PC-3 (cell line): ENCODE results near the gene DNAJC4. TPM values are rescaled to one million over a fixed set of nuclear protein-coding genes. Genes with fewer than 3 reads are reported as not detected.

ENCODE experiments used
- ATAC-seq: fragments of 200-7000 bp; cut with Tn5 transposase; 2 replicates; pipeline ENCODE4 v1.9.1; 2020; ENCODE audit warnings: mild to moderate bottlenecking, moderate library complexity
- BruUV-seq: library from RNA; stranded (reverse); fragments of 400-500 nt; replicated peaks from 2 replicates; lab custom pipeline; 2021; lab: Mats Ljungman, UMichigan
- CTCF ChIA-PET: fragments of 300-600 bp; sonication (Branson Sonifier 250); formaldehyde crosslinking; loops from one replicate; lab custom pipeline; 2022; ENCODE audit warnings: antibody characterized with exemption; lab: Charles Lee
- POLR2A ChIA-PET: fragments of 300-600 bp; sonication (Branson Sonifier 250); formaldehyde crosslinking; loops from one replicate; lab custom pipeline; 2022; ENCODE audit warnings: antibody characterized with exemption; ENCODE audit not compliant: unreplicated experiment; lab: Charles Lee
- DNase-seq: peaks from one replicate; pipeline ENCODE4 v3.0.0-alpha.2; 2015
- H2AFZ ChIP-seq: fragments of 300-600 bp; sonication (generic); 2 replicates; pipeline ENCODE4 v1.6.0; 2016; ENCODE audit warnings: antibody characterized with exemption, low read length
- H3F3A ChIP-seq: fragments of 300-600 bp; sonication (generic); one replicate; pipeline ENCODE4 v1.6.0; 2017; ENCODE audit warnings: antibody characterized with exemption, low read length, control low read depth, mild to moderate bottlenecking; ENCODE audit not compliant: unreplicated experiment
- H3K27ac ChIP-seq: fragments of 300-600 bp; sonication (generic); 2 replicates; pipeline ENCODE4 v1.5.1; 2016; ENCODE audit warnings: mild to moderate bottlenecking, low read length
- H3K27me3 ChIP-seq: fragments of 300-600 bp; sonication (generic); 2 replicates; pipeline ENCODE4 v1.6.1; 2016; ENCODE audit warnings: low read length, mixed read lengths
- H3K36me3 ChIP-seq: fragments of 300-600 bp; sonication (generic); 2 replicates; pipeline ENCODE4 v1.6.1; 2016; ENCODE audit warnings: low read depth, mixed run types, low read length, mixed read lengths
- H3K4me1 ChIP-seq: fragments of 300-600 bp; sonication (generic); 2 replicates; pipeline ENCODE4 v1.5.1; 2016; ENCODE audit warnings: low read length; ENCODE audit not compliant: insufficient read depth
- H3K4me2 ChIP-seq: fragments of 300-600 bp; sonication (generic); 2 replicates; pipeline ENCODE4 v1.6.0; 2016; ENCODE audit warnings: low read length
- H3K4me3 ChIP-seq: fragments of 300-600 bp; sonication (generic); 2 replicates; pipeline ENCODE4 v1.5.1; 2016; ENCODE audit warnings: mild to moderate bottlenecking, low read length, mixed read lengths
- H3K79me2 ChIP-seq: fragments of 300-600 bp; sonication (generic); 2 replicates; pipeline ENCODE4 v1.6.1; 2017; ENCODE audit warnings: low read length, mixed read lengths
- H3K9ac ChIP-seq: fragments of 300-600 bp; sonication (generic); 2 replicates; pipeline ENCODE4 v1.6.0; 2016; ENCODE audit warnings: mild to moderate bottlenecking, low read length
- H3K9me2 ChIP-seq: fragments of 300-600 bp; sonication (generic); replicated peaks from 2 replicates; pipeline ENCODE4 v1.6.1; 2016; ENCODE audit warnings: mixed run types, low read length, mixed read lengths
- H3K9me3 ChIP-seq: fragments of 300-600 bp; sonication (generic); 2 replicates; pipeline ENCODE4 v1.6.1; 2016; ENCODE audit warnings: low read length, mixed read lengths
- H4K20me1 ChIP-seq: fragments of 300-600 bp; sonication (generic); 2 replicates; pipeline ENCODE4 v1.6.1; 2016; ENCODE audit warnings: low read length, mixed read lengths
- EZH2 ChIP-seq: fragments of 300-600 bp; sonication (generic); IDR thresholded peaks from one replicate; pipeline ENCODE4 v1.6.1; 2017; ENCODE audit warnings: antibody characterized with exemption, mild to moderate bottlenecking, low read length; ENCODE audit not compliant: unreplicated experiment
- EZH2phosphoT487 ChIP-seq: fragments of 300-600 bp; sonication (generic); IDR thresholded peaks from 2 replicates; pipeline ENCODE4 v1.6.1; 2018; ENCODE audit warnings: mild to moderate bottlenecking, antibody characterized with exemption, low read length, borderline replicate concordance
- intact Hi-C: fragments of 100-400 bp; cut with micrococcal nuclease; formaldehyde crosslinking; loops from 2 replicates; pipeline ENCODE4 v1.9.0; 2023
- total RNA-seq: library from RNA; depleted of rRNA; stranded (reverse); fragments of >200 nt; gene quantifications from 2 replicates; pipeline ENCODE4 v1.2.3, GENCODE V29; 2014
- TF ChIP-seq, protein P1 (sequence below): fragments of 300-600 bp; sonication (generic); conservative IDR thresholded peaks from 2 replicates; pipeline ENCODE4 v1.5.1; 2017; ENCODE audit warnings: antibody characterized with exemption, low read depth, mild to moderate bottlenecking, low read length

DNAJC4 gene
- total RNA-seq, 1 experiment from 2014 or later, result 25.4 TPM

DNA sequence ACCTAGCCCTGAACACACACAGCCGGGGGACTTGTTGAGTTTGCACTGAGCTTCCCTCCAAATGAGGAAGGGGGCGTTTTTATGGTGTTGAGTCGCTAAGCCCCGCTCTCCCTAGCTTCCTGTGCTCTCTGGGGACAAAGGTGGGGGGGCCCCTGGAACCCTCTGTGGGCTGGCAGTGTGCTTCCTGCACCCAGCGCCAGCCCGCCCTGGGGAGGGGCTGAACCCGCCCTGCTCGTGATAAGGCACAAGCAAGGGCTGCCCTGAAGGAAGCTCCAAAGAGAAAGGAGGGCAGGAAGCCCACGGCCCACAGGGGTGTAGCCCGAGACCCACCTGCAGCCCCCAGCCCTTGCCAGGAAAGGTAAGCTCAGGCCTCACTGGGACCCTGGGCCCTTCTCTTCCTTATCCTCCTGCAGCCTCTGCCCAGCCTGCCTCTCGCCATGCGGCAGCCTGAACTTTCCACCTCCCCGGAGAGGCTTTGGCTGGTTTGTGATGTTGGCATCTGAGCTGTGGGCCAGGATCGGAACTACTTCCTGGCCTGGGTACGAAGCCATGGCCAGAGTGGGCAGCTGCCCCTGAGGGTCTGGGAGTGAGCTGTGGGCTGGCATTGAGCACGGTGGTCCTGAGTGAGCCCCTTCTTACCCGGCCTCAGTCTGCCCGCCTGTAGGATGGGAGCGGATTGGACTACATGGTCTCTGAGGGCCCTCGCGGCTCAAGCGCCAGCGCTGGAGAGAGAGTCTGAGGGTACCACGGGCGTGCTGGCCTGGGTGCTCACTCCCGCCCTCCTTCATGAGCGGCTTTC, 23.7 kb upstream of the DNAJC4 start, which contains the start of gene FERMT3:
Gene FERMT3 (plus strand): TSS at position 265 of the 799 bp plus-strand sequence. CDS start 644 bp downstream, outside the sequence.
- H3K9ac ChIP-seq, result no peak within 1 kb of the TSS
- DNase-seq, result no peak
- H3K4me1 ChIP-seq, result 0 out of 2 replicates have a peak, but pooled peaks cover 3% of the 10 kb centered on the region
- H3K27ac ChIP-seq, result no peak within 1 kb of the TSS
- no peak for TF ChIP-seq EZH2
- TF ChIP-seq EZH2phosphoT487, result no peak
- TF ChIP-seq, protein P1, sequence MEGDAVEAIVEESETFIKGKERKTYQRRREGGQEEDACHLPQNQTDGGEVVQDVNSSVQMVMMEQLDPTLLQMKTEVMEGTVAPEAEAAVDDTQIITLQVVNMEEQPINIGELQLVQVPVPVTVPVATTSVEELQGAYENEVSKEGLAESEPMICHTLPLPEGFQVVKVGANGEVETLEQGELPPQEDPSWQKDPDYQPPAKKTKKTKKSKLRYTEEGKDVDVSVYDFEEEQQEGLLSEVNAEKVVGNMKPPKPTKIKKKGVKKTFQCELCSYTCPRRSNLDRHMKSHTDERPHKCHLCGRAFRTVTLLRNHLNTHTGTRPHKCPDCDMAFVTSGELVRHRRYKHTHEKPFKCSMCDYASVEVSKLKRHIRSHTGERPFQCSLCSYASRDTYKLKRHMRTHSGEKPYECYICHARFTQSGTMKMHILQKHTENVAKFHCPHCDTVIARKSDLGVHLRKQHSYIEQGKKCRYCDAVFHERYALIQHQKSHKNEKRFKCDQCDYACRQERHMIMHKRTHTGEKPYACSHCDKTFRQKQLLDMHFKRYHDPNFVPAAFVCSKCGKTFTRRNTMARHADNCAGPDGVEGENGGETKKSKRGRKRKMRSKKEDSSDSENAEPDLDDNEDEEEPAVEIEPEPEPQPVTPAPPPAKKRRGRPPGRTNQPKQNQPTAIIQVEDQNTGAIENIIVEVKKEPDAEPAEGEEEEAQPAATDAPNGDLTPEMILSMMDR, result no peak
- intact Hi-C loops, result no loop called here
- POLR2A ChIA-PET, result no interaction called here
- CTCF ChIA-PET, result interaction anchor here (0.7 kb wide), 1 partner anchor 45 kb away, joined by 7 read pairs; no protein-coding TSS in a partner anchor
- H3K4me2 ChIP-seq, result no peak within 1 kb of the TSS
- no peaks in the 10 kb centered on the region for H3K9me3 ChIP-seq
- H3K36me3 ChIP-seq, result peaks cover 48% of the 10 kb centered on the region
- no peak within 1 kb of the TSS for H2AFZ ChIP-seq
- peaks cover 4% of the 10 kb centered on the region for H3F3A ChIP-seq
- no peaks in the 10 kb centered on the region for H3K27me3 ChIP-seq
- H3K79me2 ChIP-seq, result no peaks in the 10 kb centered on the region
- BruUV-seq, result no TSS peak
- H3K9me2 ChIP-seq, result no peaks in the 10 kb centered on the region
- peaks cover 7% of the 10 kb centered on the region; the same call in 1 of the 2 replicates for H4K20me1 ChIP-seq
- no peak within 1 kb of the TSS for H3K4me3 ChIP-seq
- ATAC-seq, result no peak

DNA sequence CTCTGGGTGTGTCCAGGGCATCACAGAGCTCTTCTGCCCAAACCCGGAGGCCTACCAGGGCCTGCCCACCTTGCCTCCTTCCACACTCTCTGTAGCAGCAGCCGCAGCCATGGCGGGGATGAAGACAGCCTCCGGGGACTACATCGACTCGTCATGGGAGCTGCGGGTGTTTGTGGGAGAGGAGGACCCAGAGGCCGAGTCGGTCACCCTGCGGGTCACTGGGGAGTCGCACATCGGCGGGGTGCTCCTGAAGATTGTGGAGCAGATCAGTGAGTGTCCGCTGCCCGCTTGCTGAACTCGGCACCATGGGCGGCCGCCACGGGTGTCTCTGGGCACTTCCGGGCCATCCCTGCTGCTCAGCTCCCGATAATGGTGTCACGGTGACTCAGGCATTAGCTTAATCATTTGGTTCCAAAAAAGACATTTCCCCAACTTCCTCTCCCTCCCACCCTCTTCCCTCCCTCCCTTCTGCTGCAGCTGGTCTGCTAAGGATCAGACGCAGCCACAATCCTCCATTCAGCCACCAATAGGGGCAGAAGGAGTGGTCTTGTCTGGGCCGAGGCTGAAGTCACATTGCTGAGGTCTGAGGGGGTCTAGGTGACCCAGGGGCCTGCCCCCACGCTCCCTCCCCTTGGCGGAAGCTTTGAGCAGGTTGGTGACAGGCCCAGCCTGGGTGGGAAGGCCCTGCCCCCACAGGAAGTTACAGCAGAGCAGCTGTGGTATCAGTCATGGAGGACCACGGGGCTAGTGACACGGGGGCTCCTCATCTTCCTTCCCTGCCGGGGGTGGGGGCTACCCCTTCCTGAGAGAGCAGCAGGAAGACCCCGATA, 22.9 kb upstream of the DNAJC4 start:
- no peak overlapping the region for H3K27ac ChIP-seq
- no peaks in the 10 kb centered on the region for H3K9me2 ChIP-seq
- H3K27me3 ChIP-seq, result no peaks in the 10 kb centered on the region
- no TSS peak for BruUV-seq
- TF ChIP-seq EZH2phosphoT487 (no peak), EZH2 (no peak)
- TF ChIP-seq, protein P1, result no peak
- no peak overlapping the region for H3K4me3 ChIP-seq
- peaks cover 42% of the 10 kb centered on the region for H3K36me3 ChIP-seq
- H3K4me1 ChIP-seq, result 0 out of 2 replicates have a peak, but pooled peaks cover 3% of the 10 kb centered on the region
- H3K9ac ChIP-seq, result no peak overlapping the region
- DNase-seq (peak; percentile 22), ATAC-seq (peak; percentile 38)
- H3K9me3 ChIP-seq, result no peaks in the 10 kb centered on the region
- H3K79me2 ChIP-seq, result no peaks in the 10 kb centered on the region
- H3K4me2 ChIP-seq, result no peak overlapping the region
- peaks cover 3% of the 10 kb centered on the region for H3F3A ChIP-seq
- H2AFZ ChIP-seq, result no peak overlapping the region
- H4K20me1 ChIP-seq, result peaks cover 7% of the 10 kb centered on the region; the same call in 1 of the 2 replicates
- POLR2A ChIA-PET, result no interaction called here
- CTCF ChIA-PET, result no interaction called here
- intact Hi-C loops, result no loop called here
